Neural cell (in vitro differentiated cells): ENCODE data around the gene PRSS27. TPM values are rescaled to one million over a fixed set of nuclear protein-coding genes. Genes with fewer than 3 reads are reported as not detected.

Source experiments
- H2AFZ ChIP-seq: fragments of 200-600, 300-800 bp; sonication (generic), shearing (Covaris generic); 2 replicates; pipeline ENCODE4 v1.6.0; 2014; ENCODE audit warnings: low read depth, mild to moderate bottlenecking, antibody characterized with exemption, low read length, moderate library complexity
- H3F3A ChIP-seq: fragments of 200-600 bp; shearing (Covaris generic); 2 replicates; pipeline ENCODE4 v1.6.1; 2016; ENCODE audit warnings: mild to moderate bottlenecking, moderate library complexity, mixed read lengths, antibody characterized with exemption, low read length; ENCODE audit not compliant: insufficient read depth, poor library complexity, severe bottlenecking
- H3K27ac ChIP-seq: fragments of 200-600, 300-800 bp; sonication (generic), shearing (Covaris generic); 2 replicates; pipeline ENCODE4 v1.5.1; 2014; ENCODE audit warnings: mild to moderate bottlenecking, low read length, moderate library complexity
- H3K27me3 ChIP-seq: fragments of 300-800, 200-600 bp; sonication (generic), shearing (Covaris generic); 2 replicates; pipeline ENCODE4 v1.6.0; 2014; ENCODE audit warnings: mild to moderate bottlenecking, low read depth, low read length, moderate library complexity; ENCODE audit not compliant: insufficient read depth
- H3K36me3 ChIP-seq: fragments of 300-800, 200-600 bp; sonication (generic), shearing (Covaris generic); 2 replicates; pipeline ENCODE4 v1.5.1; 2014; ENCODE audit warnings: mild to moderate bottlenecking, antibody characterized with exemption, low read length, moderate library complexity; ENCODE audit not compliant: insufficient read depth
- H3K4me2 ChIP-seq: fragments of 300-800, 200-600 bp; sonication (generic), shearing (Covaris generic); 2 replicates; pipeline ENCODE4 v1.6.0; 2014; ENCODE audit warnings: mild to moderate bottlenecking, low read length
- H3K4me3 ChIP-seq: fragments of 300-800, 200-600 bp; sonication (generic), shearing (Covaris generic); 2 replicates; pipeline ENCODE4 v1.5.1; 2014; ENCODE audit warnings: mild to moderate bottlenecking, low read length, moderate library complexity
- H3K79me2 ChIP-seq: fragments of 200-600 bp; shearing (Covaris generic); replicated peaks from 2 replicates; pipeline ENCODE4 v1.6.0; 2014; ENCODE audit warnings: mild to moderate bottlenecking, low read length, moderate library complexity; ENCODE audit not compliant: insufficient read depth
- H3K9ac ChIP-seq: fragments of 300-800, 200-600 bp; sonication (generic), shearing (Covaris generic); 2 replicates; pipeline ENCODE4 v1.6.1; 2016; ENCODE audit warnings: mild to moderate bottlenecking, low read length, mixed read lengths
- H3K9me2 ChIP-seq: fragments of 200-600 bp; shearing (Covaris generic); 2 replicates; pipeline ENCODE4 v1.6.1; 2016; ENCODE audit warnings: mild to moderate bottlenecking, low read length, mixed read lengths; ENCODE audit not compliant: insufficient read depth
- H3K9me3 ChIP-seq: fragments of 200-600, 300-800 bp; sonication (generic), shearing (Covaris generic); 2 replicates; pipeline ENCODE4 v1.6.1; 2016; ENCODE audit warnings: mild to moderate bottlenecking, mixed run types, low read length, moderate library complexity, mixed read lengths
- H4K20me1 ChIP-seq: fragments of 200-600 bp; shearing (Covaris generic); 2 replicates; pipeline ENCODE4 v1.6.1; 2016; ENCODE audit warnings: mild to moderate bottlenecking, mixed run types; ENCODE audit not compliant: insufficient read depth
- EP300 ChIP-seq: fragments of 450-650 bp; conservative IDR thresholded peaks from 2 replicates; pipeline ENCODE4 v1.6.1; 2014; ENCODE audit warnings: antibody characterized with exemption, mild to moderate bottlenecking, moderate library complexity; ENCODE audit not compliant: poor library complexity, severe bottlenecking
- EZH2 ChIP-seq: fragments of 200-600, 300-800 bp; shearing (Covaris generic), sonication (generic); IDR thresholded peaks from 2 replicates; pipeline ENCODE4 v1.6.1; 2014; ENCODE audit warnings: antibody characterized with exemption, low read length, borderline replicate concordance, mild to moderate bottlenecking; ENCODE audit not compliant: insufficient read depth, poor library complexity, severe bottlenecking
- MXI1 ChIP-seq: fragments of 450-650 bp; conservative IDR thresholded peaks from 2 replicates; pipeline ENCODE4 v1.6.1; 2014; ENCODE audit warnings: antibody characterized with exemption, mild to moderate bottlenecking; ENCODE audit not compliant: poor library complexity, severe bottlenecking
- POLR2AphosphoS5 ChIP-seq: IDR thresholded peaks from 2 replicates; pipeline ENCODE4 v1.6.1; 2012
- RAD21 ChIP-seq: fragments of 450-650 bp; conservative IDR thresholded peaks from 2 replicates; pipeline ENCODE4 v1.6.1; 2014; ENCODE audit warnings: antibody characterized with exemption, mild to moderate bottlenecking, moderate library complexity
- SMC3 ChIP-seq: fragments of 450-650 bp; conservative IDR thresholded peaks from 2 replicates; pipeline ENCODE4 v1.6.1; 2014; ENCODE audit warnings: antibody characterized with exemption, mild to moderate bottlenecking, moderate library complexity; ENCODE audit not compliant: poor library complexity
- TAF1 ChIP-seq: IDR thresholded peaks from 2 replicates; pipeline ENCODE4 v1.6.1; 2012; ENCODE audit warnings: low read depth
- polyA plus RNA-seq: library from polyadenylated mRNA; depleted of rRNA; stranded (reverse); fragments of >200 nt; gene quantifications from 2 replicates; pipeline ENCODE4 v1.2.3, GENCODE V29; 2014
- TF ChIP-seq, protein P1 (sequence below): fragments of 450-650 bp; IDR thresholded peaks from 2 replicates; pipeline ENCODE4 v1.5.1; 2014; ENCODE audit warnings: antibody characterized with exemption, mild to moderate bottlenecking, moderate library complexity; ENCODE audit not compliant: poor library complexity, severe bottlenecking
- TF ChIP-seq, protein P2 (sequence below): IDR thresholded peaks from 2 replicates; pipeline ENCODE4 v1.6.1; 2012; ENCODE audit warnings: borderline replicate concordance

PRSS27 gene
- polyA plus RNA-seq, 1 donor from 2014 or later: 5.9 TPM

DNA sequence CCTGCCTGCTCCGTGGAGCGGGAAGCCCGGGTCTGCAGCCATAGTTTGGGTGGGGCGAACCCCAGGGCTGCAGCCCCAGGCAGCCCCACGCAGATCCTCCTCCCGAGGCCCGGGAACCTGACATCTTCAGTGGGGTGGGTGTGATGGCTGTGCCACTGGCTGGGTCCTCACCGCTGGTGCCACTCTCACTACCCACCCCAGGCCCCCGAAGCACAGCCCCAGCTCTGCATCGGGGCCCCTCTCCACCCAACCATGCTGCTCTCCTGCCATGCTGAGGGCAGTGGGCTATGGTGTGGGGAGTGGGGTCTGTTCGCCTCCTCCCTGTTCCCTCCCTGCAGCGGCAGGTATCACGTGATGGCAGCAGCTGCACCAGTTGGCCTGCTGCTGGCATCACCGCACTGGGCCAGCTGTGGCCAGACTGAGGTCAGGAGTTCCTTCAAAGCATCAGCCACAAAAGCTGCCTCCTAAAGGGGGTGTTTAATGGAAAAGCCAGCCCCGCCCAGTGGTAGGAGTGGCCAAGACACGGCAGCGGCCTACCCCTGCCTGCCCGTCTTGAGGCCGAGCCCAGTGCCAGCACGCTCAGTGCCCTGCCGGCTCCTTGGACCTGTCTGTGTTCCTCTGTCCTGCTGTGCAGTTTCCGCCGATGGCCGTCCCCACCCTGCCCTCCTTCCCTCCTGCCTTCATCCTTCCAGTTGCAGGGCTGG lies 26.9 kb downstream of the PRSS27 start:
- no peak overlapping the region for H3K27ac ChIP-seq
- H3F3A ChIP-seq: no peaks in the 10 kb centered on the region
- H3K4me3 ChIP-seq: no peak overlapping the region
- no peaks in the 10 kb centered on the region for H3K27me3 ChIP-seq
- H2AFZ ChIP-seq: no peak overlapping the region
- H4K20me1 ChIP-seq: no peaks in the 10 kb centered on the region
- H3K4me2 ChIP-seq: no peak overlapping the region
- no peak overlapping the region for H3K9ac ChIP-seq
- no peak for TF ChIP-seq POLR2AphosphoS5
- TF ChIP-seq SMC3: no peak
- TF ChIP-seq, protein P1, sequence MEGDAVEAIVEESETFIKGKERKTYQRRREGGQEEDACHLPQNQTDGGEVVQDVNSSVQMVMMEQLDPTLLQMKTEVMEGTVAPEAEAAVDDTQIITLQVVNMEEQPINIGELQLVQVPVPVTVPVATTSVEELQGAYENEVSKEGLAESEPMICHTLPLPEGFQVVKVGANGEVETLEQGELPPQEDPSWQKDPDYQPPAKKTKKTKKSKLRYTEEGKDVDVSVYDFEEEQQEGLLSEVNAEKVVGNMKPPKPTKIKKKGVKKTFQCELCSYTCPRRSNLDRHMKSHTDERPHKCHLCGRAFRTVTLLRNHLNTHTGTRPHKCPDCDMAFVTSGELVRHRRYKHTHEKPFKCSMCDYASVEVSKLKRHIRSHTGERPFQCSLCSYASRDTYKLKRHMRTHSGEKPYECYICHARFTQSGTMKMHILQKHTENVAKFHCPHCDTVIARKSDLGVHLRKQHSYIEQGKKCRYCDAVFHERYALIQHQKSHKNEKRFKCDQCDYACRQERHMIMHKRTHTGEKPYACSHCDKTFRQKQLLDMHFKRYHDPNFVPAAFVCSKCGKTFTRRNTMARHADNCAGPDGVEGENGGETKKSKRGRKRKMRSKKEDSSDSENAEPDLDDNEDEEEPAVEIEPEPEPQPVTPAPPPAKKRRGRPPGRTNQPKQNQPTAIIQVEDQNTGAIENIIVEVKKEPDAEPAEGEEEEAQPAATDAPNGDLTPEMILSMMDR: no peak
- no peak for TF ChIP-seq EP300
- TF ChIP-seq RAD21: no peak
- TF ChIP-seq, protein P2, sequence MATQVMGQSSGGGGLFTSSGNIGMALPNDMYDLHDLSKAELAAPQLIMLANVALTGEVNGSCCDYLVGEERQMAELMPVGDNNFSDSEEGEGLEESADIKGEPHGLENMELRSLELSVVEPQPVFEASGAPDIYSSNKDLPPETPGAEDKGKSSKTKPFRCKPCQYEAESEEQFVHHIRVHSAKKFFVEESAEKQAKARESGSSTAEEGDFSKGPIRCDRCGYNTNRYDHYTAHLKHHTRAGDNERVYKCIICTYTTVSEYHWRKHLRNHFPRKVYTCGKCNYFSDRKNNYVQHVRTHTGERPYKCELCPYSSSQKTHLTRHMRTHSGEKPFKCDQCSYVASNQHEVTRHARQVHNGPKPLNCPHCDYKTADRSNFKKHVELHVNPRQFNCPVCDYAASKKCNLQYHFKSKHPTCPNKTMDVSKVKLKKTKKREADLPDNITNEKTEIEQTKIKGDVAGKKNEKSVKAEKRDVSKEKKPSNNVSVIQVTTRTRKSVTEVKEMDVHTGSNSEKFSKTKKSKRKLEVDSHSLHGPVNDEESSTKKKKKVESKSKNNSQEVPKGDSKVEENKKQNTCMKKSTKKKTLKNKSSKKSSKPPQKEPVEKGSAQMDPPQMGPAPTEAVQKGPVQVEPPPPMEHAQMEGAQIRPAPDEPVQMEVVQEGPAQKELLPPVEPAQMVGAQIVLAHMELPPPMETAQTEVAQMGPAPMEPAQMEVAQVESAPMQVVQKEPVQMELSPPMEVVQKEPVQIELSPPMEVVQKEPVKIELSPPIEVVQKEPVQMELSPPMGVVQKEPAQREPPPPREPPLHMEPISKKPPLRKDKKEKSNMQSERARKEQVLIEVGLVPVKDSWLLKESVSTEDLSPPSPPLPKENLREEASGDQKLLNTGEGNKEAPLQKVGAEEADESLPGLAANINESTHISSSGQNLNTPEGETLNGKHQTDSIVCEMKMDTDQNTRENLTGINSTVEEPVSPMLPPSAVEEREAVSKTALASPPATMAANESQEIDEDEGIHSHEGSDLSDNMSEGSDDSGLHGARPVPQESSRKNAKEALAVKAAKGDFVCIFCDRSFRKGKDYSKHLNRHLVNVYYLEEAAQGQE: no peak
- TF ChIP-seq TAF1: no peak
- TF ChIP-seq EZH2: no peak
- TF ChIP-seq MXI1: no peak
- H3K9me2 ChIP-seq: no peaks in the 10 kb centered on the region
- H3K36me3 ChIP-seq: no peaks in the 10 kb centered on the region
- H3K79me2 ChIP-seq: no peaks in the 10 kb centered on the region
- no peaks in the 10 kb centered on the region for H3K9me3 ChIP-seq

DNA sequence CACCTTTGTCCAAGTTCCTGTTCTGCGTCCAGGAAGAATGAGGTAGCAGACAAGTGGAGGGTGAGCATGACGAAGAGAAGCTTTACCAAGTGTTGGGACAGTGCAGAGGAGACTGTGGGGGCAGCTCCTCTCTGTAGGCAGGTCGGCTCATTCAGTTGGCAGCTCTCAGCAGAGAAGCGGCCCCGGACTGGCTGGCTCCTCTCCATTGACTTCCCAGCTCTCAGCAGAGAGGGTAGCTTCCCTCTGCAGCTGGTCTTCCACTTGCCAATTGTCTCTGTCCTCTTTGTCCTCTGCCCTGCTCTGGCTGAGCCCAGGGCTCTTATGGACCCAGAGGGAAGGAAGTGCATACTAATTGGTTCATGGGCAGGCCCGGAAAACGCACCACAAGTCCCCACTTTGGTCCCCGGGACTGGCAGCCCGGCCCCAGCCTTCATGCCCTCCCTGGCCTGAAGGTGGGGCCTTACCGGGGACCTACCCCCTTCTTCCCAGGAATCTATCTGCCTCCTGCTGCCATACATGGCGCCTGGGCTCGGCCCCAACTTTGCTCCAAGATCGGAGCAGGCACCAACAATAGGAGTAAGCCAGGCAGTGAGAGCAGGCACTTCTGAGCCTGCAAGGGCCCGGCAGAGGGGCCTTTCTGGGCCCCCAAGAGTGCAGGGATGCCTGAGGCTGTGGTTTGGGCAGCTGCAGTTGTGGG lies 27.6 kb downstream of the PRSS27 start:
- Histone ChIP-seq H3F3A (no peaks in the 10 kb centered on the region), H2AFZ (no peak overlapping the region), H3K9me2 (no peaks in the 10 kb centered on the region), H3K36me3 (no peaks in the 10 kb centered on the region), H3K4me3 (no peak overlapping the region), H3K27ac (no peak overlapping the region), H3K79me2 (no peaks in the 10 kb centered on the region), H3K9me3 (no peaks in the 10 kb centered on the region), H3K4me2 (no peak overlapping the region), H3K27me3 (no peaks in the 10 kb centered on the region), H4K20me1 (no peaks in the 10 kb centered on the region), H3K9ac (no peak overlapping the region)
- TF ChIP-seq RAD21 (no peak), EP300 (no peak), POLR2AphosphoS5 (no peak), TAF1 (no peak), MXI1 (no peak), SMC3 (no peak), EZH2 (no peak)
- TF ChIP-seq, protein P1: no peak
- TF ChIP-seq, protein P2: no peak
